GM18909 (cell line): Measurements from ENCODE around the gene RAB9B.
"Not testable (repeated sequence)": the region's sequence is repeated elsewhere in the genome, so short reads cannot be mapped to it uniquely, and the experiment has no call there.

Source experiments
- ATAC-seq: cut with Tn5 transposase; IDR thresholded peaks from one replicate; pipeline ENCODE4 v1.9.1; 2021; ENCODE audit warnings: mild to moderate bottlenecking; ENCODE audit not compliant: unreplicated experiment, poor library complexity

The RAB9B gene

DNA sequence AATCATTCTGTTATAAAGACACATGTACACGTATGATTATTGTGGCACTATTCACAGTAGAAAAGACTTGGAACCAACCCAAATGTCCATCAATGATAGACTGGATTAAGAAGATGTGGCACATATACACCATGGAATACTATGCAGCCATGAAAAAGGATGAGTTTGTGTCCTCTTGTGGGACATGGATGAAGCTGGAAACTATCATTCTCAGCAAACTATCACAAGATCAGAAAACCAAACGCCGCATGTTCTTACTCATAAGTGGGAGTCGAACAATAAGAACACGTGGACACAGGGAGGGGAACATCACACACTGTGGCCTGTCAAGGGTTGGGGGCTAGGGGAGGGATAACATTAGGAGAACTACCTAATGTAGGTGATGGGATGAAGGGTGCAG lies 15.0 kb downstream of the RAB9B start:
- ATAC-seq = not testable (repeated sequence)

DNA sequence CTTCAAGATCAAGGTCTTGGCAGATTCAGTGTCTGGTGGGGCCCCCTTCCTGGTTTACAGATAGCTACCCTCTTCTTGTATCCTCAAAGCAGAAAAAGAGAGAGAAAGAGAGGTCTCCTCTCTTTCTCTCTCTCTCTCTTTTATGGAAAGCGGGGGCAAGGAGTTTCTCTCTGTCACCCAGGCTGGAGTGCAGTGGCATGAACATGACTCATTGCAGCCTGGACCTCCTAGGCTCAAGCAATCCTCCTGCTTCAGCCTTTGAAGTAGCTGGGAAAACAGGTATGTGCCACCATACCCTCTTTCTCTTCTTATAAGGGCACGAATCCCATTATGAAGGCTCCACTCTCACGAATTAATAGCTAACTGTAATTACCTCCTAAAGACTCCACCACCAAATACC lies 20.2 kb downstream of the RAB9B start:
- no peak for ATAC-seq

DNA sequence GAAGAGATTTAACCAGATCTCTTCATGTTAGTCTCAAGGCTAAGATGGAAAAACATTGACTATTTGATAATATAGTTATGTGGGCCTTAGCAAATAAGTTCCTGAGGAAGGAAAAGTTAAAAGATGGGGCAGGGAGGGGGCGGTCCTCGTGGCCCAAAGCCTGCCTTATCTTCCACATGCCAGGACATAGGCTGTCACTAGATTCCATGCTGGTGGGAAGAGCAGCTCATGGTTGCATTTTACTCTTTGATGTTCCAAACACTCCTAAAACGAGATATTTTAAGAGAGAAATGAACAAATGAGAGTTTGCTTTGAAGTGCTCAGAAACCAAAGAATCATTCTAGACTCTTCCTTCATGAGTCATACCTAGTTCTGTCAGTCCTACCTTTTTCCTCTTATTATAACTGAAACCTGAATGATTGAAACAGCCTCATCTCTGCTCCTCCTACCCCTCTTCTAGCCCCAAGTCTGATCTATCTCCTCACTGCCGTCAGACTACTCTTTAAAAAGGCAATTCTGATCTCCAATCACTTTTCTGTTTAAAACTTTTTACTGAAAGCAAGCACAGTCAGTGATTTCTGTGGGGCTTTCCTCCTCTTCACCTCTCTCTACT lies 25.1 kb downstream of the RAB9B start:
- no peak for ATAC-seq

DNA sequence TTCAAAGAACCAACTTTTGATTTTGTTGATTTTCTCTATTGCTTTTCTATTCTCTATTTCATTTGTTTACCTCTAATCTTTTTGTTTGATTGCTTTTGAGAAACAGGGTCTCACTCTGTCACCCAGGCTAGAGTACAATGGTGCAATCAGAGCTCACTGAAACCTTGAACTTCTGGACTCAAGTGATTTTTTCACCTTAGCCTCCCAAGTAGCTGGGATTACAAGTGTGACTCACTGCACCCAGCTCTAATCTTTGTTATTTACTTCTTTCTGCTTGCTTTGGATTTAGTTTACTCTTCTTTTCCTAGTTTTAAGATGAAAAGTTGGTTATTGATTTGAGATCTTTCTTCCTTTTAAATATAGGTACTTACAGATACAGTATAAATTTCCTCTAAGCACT lies 26.2 kb downstream of the RAB9B start:
- ATAC-seq = no peak

DNA sequence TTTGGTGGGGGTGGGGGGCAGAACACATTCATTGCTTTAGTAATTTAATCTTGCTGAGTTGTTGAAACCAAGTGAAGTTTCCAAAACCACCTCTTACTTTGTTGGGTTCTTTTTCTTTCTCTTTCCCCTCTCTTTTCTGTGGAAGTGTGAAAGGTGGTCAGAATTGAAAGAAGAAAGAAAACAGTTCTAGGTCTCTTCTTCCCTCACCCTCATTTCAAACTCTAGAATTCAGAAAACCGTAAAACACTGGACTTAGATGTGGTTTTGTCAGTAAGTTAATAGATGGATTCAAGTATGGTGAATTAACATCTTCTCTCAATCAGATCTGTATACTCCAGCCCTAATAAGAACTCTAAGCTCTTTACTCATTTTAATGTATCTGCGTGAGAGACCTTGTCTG lies 31.7 kb downstream of the RAB9B start:
- ATAC-seq = no peak

DNA sequence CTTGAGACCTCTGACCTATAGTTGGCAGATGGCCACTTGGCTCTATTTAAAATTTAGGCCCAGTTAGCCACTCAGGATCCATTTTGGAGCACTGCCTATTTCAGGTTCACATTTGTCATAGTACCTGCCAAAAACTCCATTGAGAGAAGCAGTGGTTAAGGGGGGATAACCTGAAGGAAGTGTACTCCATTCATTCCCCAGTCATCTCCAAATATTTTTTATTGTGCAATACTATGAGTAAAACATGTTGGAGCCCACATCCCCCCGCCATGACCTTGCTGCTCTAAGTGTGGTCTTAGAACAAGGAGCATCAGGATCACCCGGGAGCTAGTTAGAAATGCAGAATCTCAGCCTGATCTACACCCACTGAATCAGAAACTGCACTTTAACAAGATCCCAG lies 34.4 kb downstream of the RAB9B start:
- ATAC-seq = no peak

DNA sequence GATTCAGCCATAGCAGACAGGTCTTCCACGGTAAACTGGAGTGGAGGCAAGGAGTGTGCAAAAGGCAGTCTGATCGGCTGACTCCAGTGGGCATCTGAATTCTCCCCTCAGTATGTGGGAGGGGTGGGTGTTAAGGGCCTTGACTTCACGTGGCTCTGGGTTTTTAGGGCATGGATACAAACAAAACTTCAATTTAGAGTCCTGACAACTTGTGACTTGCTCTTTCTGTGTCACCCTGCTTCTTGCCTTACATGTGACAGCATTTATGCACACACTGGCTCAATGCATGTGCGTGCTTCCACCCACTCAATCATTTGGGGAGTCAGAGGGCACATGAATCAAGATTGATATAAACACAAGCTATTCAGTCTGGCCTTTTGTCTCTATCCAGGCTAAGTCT lies 37.9 kb downstream of the RAB9B start:
- no peak for ATAC-seq

DNA sequence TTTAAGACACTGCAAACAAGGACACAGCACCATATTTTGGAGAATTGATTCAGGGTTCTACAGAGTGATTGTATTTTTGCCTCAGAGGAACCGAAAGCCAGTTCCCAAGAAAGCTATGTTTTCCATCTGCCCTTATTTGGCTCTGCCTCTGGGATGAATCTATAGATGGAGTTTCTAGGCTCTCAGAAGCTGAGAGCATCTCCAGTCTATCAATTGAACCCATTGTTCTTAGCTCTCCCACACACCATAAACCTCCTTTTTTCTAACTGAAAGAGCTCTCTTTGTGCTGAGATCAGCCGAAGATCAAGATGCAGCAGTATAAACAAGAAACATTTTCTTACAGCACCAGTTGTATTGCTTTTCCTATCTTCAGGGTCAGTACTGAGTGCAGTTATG lies 38.5 kb downstream of the RAB9B start:
- ATAC-seq = no peak

DNA sequence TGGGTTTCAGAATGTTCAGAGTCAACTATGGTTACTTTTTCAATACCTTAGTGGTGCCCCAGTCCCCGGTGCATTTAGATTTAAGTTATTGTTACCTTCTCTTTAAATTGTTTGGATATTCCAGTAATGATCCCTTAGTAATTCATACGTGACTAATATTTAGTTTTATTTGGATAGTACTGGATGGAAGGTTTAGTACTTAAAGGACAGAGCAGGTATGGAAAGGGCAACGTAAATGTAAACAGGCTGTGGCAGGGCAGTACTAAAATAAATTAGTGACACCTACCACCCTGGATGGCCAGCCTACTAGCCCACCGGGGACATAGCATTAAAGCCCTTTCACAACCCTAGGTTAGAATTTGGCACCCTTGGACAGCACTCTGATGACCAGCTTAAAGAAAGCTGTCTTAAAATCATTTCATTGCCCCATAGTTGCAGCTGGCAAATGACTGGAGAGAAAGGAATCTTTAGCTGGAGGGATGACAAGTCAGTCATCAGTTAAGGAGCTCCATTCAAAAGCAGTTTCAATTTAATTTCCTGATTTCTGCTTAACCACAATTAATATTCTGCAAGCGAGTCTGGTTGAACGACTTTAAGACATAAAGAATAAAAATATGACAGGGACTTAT lies 39.0 kb downstream of the RAB9B start:
- ATAC-seq = no peak

DNA sequence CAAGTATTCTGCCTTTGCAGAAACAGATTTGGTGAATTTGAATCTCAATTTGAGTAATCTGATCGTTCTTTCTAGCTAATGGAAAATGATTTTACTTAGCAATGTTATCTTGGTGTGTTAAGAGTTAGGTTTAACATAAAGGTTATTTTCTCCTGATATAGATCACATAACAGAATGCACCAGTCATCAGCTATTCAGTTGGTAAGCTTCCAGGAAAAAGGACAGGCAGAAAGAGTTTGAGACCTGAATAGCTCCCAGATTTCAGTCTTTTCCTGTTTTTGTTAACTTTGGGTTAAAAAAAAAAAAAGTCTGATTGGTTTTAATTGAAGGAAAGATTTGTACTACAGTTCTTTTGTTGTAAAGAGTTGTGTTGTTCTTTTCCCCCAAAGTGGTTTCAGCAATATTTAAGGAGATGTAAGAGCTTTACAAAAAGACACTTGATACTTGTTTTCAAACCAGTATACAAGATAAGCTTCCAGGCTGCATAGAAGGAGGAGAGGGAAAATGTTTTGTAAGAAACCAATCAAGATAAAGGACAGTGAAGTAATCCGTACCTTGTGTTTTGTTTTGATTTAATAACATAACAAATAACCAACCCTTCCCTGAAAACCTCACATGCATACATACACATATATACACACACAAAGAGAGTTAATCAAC lies 40.1 kb downstream of the RAB9B start:
- ATAC-seq = no peak

DNA sequence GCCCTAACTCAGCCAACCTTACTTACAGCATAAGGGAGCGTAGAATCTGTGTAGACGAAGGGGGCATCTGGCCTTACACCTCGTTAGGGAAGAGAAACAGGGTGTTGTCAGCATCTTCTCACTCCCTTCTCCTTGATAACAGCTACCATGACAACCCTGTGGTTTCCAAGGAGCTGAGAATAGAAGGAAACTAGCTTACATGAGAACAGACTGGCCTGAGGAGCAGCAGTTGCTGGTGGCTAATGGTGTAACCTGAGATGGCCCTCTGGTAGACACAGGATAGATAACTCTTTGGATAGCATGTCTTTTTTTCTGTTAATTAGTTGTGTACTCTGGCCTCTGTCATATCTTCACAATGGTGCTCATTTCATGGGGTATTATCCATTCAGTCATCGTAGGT lies 40.8 kb downstream of the RAB9B start:
- ATAC-seq = no peak

DNA sequence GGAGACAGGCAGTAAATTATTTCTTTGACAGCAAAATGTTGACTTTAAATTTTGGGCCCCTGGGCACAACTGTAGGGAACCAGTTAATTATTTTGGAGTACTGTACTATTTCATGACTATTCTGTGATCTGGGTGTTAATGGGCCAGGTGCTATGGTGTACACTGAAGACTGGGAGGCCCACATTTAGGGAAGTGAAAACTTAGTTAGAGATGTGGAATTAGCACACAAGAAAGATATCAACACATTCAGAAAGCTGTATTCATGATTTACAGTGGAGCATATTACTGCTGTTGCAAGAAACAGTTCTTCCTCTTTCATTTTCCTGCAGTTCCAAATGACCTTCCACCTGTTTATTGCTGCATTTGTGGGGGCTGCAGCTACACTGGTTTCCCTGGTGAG lies 43.1 kb downstream of the RAB9B start:
- ATAC-seq = peak; percentile 89

DNA sequence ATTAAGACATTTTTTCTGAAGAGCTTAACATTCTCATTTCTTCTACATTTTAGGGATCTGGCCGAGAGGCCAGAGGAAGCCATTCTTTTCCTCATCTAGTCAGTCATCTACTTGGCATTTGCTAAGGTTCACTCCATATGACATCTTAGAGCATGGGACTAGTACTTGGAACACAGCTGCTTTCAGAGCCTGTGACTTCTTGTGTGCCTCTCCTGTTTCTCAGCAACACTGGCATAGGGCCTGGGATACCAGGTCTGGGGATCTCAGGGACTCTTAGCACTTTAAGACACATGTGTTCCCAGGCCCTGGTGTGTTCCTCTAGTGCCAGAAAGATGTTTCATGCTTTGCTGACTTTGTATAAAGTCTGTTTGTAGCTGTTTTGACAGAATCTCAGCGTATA lies 48.1 kb downstream of the RAB9B start:
- no peak for ATAC-seq

DNA sequence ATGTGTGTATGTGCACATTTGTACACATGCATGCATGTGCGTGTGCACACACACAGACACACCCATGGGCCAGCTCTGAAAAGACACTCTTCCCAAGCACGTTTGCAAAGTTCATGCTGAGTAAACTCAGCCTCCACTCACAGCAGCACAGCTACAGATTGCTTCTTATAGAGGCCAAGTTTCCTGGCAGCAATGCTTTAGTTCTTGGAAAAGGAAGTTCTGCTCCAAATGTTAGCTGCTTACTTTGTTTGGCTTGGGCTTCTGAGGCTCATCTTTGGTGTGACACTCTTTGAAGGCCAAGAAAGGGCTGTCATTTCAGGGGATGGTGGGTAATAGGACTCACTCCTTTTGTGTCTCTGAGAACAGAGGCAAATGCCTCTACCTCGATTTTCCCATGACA lies 48.9 kb downstream of the RAB9B start:
- ATAC-seq = no peak

DNA sequence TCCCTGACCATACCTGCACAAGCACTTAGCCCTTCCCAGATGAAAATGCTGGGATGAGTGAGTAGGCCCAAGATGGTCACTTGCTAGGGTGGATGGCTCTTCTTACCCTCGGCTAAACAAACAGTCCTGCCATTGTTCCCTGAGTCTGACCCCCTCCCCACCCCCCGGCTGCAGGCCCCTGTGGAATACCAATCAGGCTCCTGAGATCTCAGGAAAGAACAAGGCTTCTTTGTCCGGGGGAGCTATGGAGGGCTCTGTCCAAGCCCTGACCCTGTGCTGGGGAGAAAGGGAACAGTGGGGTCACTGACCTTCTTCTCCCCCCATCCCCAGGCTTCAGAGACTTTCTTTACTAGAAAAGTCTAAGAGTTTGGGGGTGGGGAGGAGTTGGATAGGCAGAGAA lies 49.4 kb downstream of the RAB9B start:
- ATAC-seq = no peak

DNA sequence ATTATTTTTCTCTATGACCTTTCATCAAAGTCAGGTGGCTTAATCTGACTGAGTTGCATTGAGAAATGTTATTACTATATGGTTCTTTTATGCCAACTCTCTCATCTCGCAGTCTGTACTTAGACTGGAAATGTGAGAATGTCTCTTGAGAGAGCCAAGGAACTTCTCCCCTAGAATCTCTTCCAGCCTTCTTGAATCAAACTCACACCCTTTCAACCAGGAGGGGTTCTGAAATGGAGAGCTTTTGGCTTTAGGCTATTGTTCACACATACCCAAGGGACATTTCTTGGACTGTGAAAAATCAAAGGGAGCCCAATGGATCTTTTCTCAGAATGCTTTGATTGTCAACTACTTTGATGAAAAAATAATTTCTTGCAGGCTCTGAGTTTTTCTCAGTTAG lies 50.4 kb downstream of the RAB9B start:
- ATAC-seq = no peak

DNA sequence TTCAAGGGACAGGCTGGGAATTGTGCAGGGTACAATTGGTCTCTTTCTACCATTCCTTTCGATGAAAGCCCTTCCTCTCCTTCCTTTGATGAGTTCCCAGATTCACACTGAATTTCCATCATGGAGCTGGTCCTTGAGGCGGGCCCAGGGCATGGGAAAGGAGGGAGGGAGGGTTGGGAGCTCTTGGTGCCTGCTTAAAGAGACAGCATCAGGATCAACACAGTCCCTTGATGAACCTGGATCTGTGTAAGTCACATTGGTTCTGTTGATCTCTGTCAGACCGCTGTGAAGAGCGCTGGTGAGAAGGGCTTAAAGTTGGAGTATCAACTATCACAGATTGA lies 51.0 kb downstream of the RAB9B start:
- ATAC-seq = no peak

DNA sequence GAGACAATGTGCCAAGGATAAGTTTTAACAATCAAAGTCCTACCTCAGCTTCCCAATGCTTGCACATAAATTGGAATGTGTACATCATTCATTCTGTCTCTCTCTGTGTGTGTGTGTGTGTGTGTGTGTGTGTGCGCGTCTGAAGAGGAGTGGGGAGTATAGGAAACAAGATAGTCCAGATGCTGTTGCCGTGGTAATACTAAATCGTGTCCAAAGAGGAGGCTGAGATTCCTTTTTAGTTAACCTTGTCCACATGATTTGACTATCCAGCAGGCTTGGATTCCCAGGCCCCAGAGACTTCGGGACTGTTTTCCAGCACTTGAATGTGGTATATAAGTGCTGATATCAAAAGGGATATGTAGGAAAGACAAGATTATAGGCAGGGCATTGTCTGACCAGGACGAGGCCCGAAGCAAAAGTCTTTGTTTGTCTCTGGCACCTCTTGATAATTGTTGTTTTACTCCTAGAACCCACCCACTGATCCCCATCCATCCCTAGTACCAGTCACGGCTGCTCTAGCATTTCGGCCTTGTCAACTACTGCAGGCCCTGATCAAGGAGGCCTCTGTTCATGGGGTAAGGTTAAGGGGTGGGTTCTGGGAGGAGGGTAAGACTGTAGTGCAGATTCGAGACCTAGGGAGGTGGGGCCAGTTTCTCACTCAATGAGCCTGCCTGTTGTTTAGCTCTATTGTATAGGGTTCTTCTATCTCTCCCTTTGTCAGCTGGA lies 51.6 kb downstream of the RAB9B start:
- no peak for ATAC-seq

DNA sequence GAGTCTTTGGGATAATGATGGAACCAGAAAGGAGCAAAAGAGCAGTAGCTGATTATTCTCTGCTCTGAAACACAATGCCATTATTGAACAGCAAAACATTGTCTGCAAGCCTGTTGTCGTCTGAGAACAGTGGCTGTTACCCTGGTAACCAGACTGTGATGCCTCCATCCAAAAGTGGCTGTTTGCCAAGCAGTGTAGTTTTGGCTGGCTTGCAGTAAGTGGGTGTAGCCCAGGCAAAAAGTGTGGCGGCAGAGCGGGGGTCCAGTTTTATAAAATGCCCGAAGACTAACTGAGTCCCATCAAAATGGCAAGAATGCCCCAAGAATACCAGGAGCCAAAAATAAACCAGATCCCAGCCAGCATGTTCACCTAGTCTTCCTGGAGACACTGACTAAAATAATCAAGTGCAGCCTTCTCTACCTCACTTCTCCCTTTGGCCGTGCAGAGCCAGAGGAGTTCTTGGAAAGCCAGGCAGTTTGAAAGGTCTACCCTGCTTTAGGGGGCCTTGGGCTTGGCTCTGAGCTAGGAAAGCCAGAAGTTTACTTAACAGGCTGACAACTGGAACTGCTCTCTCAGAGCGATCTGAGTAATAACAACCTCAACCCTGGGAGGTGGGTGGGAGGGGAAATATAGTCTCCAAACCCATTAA lies 52.8 kb downstream of the RAB9B start:
- no peak for ATAC-seq

DNA sequence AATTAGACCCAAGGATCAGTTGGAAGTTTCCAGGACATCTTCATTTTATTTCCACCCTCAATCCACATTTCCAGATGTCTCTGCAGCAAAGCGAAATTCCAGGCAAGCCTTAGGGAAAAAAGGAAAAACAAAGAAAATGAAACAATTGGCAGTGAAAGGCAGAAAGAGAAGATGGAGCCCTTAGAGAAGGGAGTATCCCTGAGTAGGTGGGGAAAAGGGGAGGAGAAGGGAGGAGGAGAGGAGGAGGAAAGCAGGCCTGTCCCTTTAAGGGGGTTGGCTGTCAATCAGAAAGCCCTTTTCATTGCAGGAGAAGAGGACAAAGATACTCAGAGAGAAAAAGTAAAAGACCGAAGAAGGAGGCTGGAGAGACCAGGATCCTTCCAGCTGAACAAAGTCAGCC lies 55.5 kb downstream of the RAB9B start, which contains the start of gene PLP1:
Gene PLP1 (plus strand): TSS at position 295 of the 400 bp plus-strand sequence. CDS start 156 bp downstream, outside the sequence.
- no peak for ATAC-seq

DNA sequence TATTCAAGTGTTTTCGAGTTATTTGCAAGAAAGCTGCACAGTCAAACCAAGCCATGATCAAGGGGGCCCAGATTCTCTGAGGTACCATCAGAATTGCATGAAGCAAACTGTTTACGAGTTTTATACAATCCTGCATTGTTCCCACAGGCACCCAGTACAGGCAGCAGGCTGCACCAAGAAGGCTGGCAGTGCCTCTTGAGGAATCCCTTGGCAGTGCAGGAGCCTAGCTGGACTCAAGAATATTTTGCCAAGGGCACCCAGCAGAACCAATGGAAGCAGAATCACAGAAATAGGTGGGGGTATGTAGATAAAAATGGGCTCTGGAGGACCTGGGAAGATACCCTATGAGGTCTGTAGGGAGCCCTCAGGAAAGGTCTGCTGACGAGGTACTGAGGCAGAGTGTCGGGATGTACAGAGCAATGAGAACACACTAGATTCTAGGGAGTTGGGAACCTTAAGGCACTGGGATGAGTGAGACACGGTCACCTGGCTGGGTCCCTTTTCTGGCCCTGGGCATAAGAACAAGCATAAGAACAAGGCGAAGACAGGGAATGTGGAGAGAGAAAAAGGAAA lies 57.9 kb downstream of the RAB9B start:
- no peak for ATAC-seq
